Colonic mucosa (tissue), 4 donors: ENCODE results near the gene PTPRA. TPM values are rescaled to one million over a fixed set of nuclear protein-coding genes. Genes with fewer than 3 reads are reported as not detected.

ENCODE experiments used
- DNase-seq: peaks from one replicate; pipeline ENCODE4 v3.0.0-alpha.2; 2020
- H3K27ac ChIP-seq: fragments of 200-600 bp; one replicate; pipeline ENCODE4 v1.8.0; 2021
- H3K27me3 ChIP-seq: fragments of 200-600 bp; one replicate; pipeline ENCODE4 v1.8.0; 2021
- H3K36me3 ChIP-seq: fragments of 200-600 bp; one replicate; pipeline ENCODE4 v1.8.0; 2021
- H3K4me1 ChIP-seq: fragments of 200-600 bp; one replicate; pipeline ENCODE4 v1.8.0; 2021; ENCODE audit warnings: mild to moderate bottlenecking
- H3K4me3 ChIP-seq: fragments of 200-600 bp; one replicate; pipeline ENCODE4 v1.8.0; 2021
- H3K9ac ChIP-seq, 2 donors: one replicate each; pipeline ENCODE4 v1.7.0; 2013; ENCODE audit warnings: control low read depth in 2 of 2, low read depth in 2 of 2, low read length in 2 of 2
- H3K9me3 ChIP-seq: fragments of 200-600 bp; one replicate; pipeline ENCODE4 v1.8.0; 2021
- intact Hi-C: fragments of 100-400 bp; cut with DNase I; formaldehyde crosslinking; loops from one replicate; pipeline ENCODE4 v1.14.1; 2022
- total RNA-seq, 2 donors: library from RNA; stranded (reverse); fragmentation: NEBNext Ultra II Directional in 1 of 2; extraction: Animal tissue kit (Norgen Biotek cat#: 25700) in 1 of 2; gene quantifications; one replicate each; pipeline ENCODE4 v1.2.1, GENCODE V29; 2021
- TF ChIP-seq, protein P1 (sequence below): fragments of 200-600 bp; IDR thresholded peaks from one replicate; pipeline ENCODE4 v1.8.0; 2022; ENCODE audit warnings: antibody characterized with exemption, mild to moderate bottlenecking
- donor health status: healthy.
- donor health status: DM: no; HTN: no; CAD: no.
- donor health status: DM: no; HTN: no; CAD: no.

PTPRA gene
- total RNA-seq, 2 donors from 2014 or later, result 30.3 to 55.2 TPM

DNA sequence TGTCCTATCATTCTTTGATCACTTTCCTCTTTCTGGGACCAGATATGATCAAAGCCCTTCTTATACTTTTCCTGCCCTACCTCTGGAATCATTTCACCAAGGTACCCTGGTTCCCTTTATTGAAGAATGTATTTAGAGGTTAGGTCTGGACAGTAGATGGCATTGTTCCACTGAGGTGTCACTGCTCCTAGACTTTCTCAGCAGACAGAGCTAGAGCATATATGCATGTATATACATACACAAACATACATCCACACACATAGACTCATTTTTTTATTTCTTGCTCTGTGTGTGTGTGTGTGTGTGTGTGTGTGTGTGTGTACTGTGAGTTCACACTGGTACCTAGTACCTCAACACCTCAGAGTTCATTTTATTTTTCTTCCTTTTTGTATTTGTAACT lies 40.9 kb downstream of the PTPRA start:
- no peak overlapping the region for H3K27ac ChIP-seq
- TF ChIP-seq, protein P1, sequence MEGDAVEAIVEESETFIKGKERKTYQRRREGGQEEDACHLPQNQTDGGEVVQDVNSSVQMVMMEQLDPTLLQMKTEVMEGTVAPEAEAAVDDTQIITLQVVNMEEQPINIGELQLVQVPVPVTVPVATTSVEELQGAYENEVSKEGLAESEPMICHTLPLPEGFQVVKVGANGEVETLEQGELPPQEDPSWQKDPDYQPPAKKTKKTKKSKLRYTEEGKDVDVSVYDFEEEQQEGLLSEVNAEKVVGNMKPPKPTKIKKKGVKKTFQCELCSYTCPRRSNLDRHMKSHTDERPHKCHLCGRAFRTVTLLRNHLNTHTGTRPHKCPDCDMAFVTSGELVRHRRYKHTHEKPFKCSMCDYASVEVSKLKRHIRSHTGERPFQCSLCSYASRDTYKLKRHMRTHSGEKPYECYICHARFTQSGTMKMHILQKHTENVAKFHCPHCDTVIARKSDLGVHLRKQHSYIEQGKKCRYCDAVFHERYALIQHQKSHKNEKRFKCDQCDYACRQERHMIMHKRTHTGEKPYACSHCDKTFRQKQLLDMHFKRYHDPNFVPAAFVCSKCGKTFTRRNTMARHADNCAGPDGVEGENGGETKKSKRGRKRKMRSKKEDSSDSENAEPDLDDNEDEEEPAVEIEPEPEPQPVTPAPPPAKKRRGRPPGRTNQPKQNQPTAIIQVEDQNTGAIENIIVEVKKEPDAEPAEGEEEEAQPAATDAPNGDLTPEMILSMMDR, result no peak
- no peak overlapping the region for H3K9ac ChIP-seq
- no peaks in the 10 kb centered on the region for H3K9me3 ChIP-seq
- DNase-seq, result no peak
- H3K27me3 ChIP-seq, result no peaks in the 10 kb centered on the region
- no peaks in the 10 kb centered on the region for H3K36me3 ChIP-seq
- H3K4me1 ChIP-seq, result no peaks in the 10 kb centered on the region
- intact Hi-C loops, result loop anchor here (5.0 kb wide), 1 partner anchor 88 kb away; no protein-coding TSS in a partner anchor
- H3K4me3 ChIP-seq, result no peak overlapping the region

DNA sequence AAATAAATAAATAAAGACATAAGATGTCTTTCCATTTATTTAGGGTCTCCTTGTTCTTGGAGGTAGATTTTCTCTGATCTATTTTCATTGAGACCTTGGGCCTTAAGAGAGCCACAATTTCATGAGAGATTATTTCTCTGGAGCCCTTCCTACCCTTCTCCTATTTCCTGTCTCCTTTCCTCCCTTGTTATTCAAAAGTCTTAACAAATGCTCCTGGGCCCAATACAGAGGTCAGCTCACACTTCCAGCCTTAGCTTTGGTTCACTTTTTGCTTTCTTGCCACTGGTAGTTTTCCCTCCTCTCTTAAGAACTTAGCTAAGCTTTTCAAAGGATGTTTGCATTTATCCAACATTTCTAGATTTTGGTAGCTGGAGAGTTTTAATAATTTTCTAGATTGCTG lies 44.0 kb downstream of the PTPRA start:
- Histone ChIP-seq H3K9me3 (no peaks in the 10 kb centered on the region), H3K27ac (no peak overlapping the region), H3K9ac (no peak overlapping the region), H3K4me1 (no peaks in the 10 kb centered on the region), H3K27me3 (no peaks in the 10 kb centered on the region), H3K4me3 (no peak overlapping the region), H3K36me3 (no peaks in the 10 kb centered on the region)
- no peak for DNase-seq
- TF ChIP-seq, protein P1, result no peak
- intact Hi-C loops, result no loop called here

DNA sequence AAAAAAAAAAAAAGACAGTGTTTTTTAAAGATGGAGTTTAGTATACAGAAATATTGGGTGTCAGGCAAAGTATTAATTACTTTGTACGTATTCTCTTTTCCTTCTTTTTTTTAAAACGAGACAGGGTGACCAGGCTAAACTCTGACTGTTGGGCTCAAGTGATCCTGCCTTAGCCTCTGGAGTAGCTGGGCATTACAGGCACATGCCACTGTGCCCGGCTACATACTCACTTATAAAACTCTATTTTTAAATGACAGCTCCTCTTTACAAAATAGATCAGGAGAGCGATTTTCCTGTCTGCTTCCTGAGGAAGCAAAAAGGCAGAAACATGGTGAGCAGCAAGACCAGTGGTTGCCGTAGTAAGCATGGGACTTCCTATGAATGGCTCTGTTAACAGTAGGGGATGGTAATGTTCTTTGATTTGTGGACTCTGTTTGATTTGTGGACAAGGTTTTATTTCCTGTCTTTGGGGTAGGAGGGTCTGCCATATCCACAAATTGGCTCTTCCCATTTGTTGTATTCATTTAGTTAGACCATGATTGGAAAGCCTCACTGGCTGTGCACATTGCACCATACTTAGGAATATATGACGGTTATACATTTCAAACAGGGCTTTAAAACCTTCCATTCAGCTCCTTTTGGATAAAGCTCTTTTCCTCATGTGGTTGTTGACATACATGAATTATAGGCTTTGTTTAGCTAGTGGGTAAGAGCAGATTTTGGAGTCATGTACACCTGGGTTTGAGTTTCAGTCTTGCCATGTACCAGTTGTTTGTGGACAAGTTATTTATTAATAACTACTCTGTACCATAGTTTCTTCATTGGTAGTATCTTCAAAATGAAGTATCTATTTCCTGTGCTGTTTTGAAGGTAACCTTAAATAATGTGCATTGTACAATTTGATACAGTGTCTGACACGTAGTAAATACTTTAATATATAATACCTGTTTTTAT lies 45.1 kb downstream of the PTPRA start:
- H3K36me3 ChIP-seq, result no peaks in the 10 kb centered on the region
- no peak for DNase-seq
- no peaks in the 10 kb centered on the region for H3K4me1 ChIP-seq
- intact Hi-C loops, result no loop called here
- H3K4me3 ChIP-seq, result no peak overlapping the region
- no peaks in the 10 kb centered on the region for H3K9me3 ChIP-seq
- no peaks in the 10 kb centered on the region for H3K27me3 ChIP-seq
- no peak overlapping the region for H3K27ac ChIP-seq
- no peak overlapping the region for H3K9ac ChIP-seq
- TF ChIP-seq, protein P1, result no peak

DNA sequence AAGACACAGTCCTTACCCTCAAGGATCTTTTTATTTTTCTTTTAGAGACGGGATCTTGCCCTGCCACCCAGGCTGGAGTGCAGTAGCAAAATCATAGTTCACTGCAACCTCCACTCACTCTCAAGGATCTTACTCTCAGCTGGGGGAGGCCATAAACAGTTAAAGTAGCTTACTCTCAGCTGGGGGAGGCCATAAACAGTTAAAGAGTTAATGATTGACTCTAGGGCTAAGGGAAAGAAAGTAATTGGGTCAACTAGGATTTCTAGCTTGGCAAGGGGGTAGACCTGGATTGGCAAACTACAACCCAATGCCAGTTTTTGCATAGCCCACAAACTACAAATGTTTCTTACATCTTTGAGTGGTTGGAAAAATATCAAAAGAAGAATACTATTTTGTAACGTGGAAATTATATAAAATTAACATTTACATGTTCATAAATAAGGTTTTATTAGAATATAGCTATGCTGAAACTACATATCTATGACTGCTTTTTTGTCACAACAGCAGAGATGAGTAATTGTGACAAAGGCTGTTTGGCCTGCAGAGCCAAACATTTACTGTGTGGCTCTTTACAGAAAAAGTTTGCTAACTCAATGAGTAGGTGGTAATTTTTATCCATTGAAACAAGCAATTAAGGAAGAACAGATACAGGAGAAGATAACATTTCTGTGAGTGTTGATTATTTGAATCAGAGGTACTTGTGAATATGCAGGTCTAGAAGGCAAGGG lies 46.4 kb downstream of the PTPRA start:
- Histone ChIP-seq H3K9ac (no peak overlapping the region), H3K9me3 (no peaks in the 10 kb centered on the region), H3K36me3 (no peaks in the 10 kb centered on the region), H3K27ac (peak overlapping the region; percentile 14), H3K4me3 (no peak overlapping the region), H3K4me1 (no peaks in the 10 kb centered on the region), H3K27me3 (no peaks in the 10 kb centered on the region)
- DNase-seq, result peak; percentile 56
- intact Hi-C loops, result no loop called here
- TF ChIP-seq, protein P1, result no peak

DNA sequence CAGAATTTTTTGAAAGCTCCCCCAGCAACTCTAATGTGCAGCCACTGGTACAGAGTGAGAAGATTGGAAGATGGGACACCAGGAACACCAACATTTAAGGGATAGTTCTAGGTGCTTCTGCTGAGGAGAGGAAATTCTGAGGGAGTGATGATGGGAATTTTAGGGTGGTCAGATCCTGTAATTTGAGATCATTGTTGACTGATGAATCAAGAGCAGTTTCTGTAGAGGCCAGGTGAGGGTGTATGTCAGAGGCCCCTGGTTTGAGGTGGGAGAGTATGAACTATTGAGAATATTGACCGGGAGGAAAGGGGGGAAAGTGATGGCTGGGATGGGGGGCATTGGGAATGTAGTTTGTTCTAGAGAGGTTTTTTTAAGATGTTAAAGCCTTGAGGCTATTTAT lies 47.2 kb downstream of the PTPRA start:
- H3K27me3 ChIP-seq, result no peaks in the 10 kb centered on the region
- no peaks in the 10 kb centered on the region for H3K36me3 ChIP-seq
- intact Hi-C loops, result no loop called here
- H3K9ac ChIP-seq, result no peak overlapping the region
- no peak overlapping the region for H3K4me3 ChIP-seq
- TF ChIP-seq, protein P1, result no peak
- no peaks in the 10 kb centered on the region for H3K9me3 ChIP-seq
- H3K4me1 ChIP-seq, result no peaks in the 10 kb centered on the region
- DNase-seq, result no peak
- no peak overlapping the region for H3K27ac ChIP-seq
